Trophoblast cell (in vitro differentiated cells and primary cell): ENCODE results near the gene PLPPR3.
"Not testable (repeated sequence)": the region's sequence is repeated elsewhere in the genome, so short reads cannot be mapped to it uniquely, and the experiment has no call there.

Experiments used
- DNase-seq, 2 donors: peaks; one replicate each; pipeline ENCODE4 v3.0.0-alpha.2; 2016
- H2AFZ ChIP-seq: 2 replicates; pipeline ENCODE4 v1.6.1; 2013; ENCODE audit warnings: low read length, moderate library complexity, mild to moderate bottlenecking; ENCODE audit not compliant: insufficient read depth, poor library complexity
- H2AK5ac ChIP-seq: 2 replicates; pipeline ENCODE4 v1.6.1; 2013; ENCODE audit warnings: mild to moderate bottlenecking, low read length
- H2BK120ac ChIP-seq: 2 replicates; pipeline ENCODE4 v1.6.1; 2013; ENCODE audit warnings: low read length, mild to moderate bottlenecking, moderate library complexity; ENCODE audit not compliant: insufficient read depth, poor library complexity
- H2BK12ac ChIP-seq: 2 replicates; pipeline ENCODE4 v1.6.1; 2013; ENCODE audit warnings: mild to moderate bottlenecking, low read length, moderate library complexity
- H2BK5ac ChIP-seq: 2 replicates; pipeline ENCODE4 v1.6.1; 2013; ENCODE audit warnings: low read length, low read depth, moderate library complexity, mild to moderate bottlenecking; ENCODE audit not compliant: poor library complexity
- H3K14ac ChIP-seq: 2 replicates; pipeline ENCODE4 v1.6.1; 2013; ENCODE audit warnings: mild to moderate bottlenecking, low read length
- H3K18ac ChIP-seq: 2 replicates; pipeline ENCODE4 v1.6.1; 2013; ENCODE audit warnings: mild to moderate bottlenecking, low read length
- H3K23ac ChIP-seq: 2 replicates; pipeline ENCODE4 v1.6.1; 2013; ENCODE audit warnings: low read length
- H3K27ac ChIP-seq: 2 replicates; pipeline ENCODE4 v1.5.1; 2013; ENCODE audit warnings: low read depth, mild to moderate bottlenecking, inconsistent platforms, low read length, moderate library complexity
- H3K27me3 ChIP-seq: 2 replicates; pipeline ENCODE4 v1.6.1; 2013; ENCODE audit warnings: inconsistent platforms, mild to moderate bottlenecking, low read length, moderate library complexity; ENCODE audit not compliant: insufficient read depth
- H3K36me3 ChIP-seq, 2 experiments: 1 replicate in 1 of 2; 2 replicates in 1 of 2; pipeline ENCODE4 v1.6.1; 2013; ENCODE audit warnings: low read length in 2 of 2, mild to moderate bottlenecking in 2 of 2, moderate library complexity in 1 of 2; ENCODE audit not compliant: insufficient read depth in 2 of 2, control insufficient read depth in 1 of 2
- H3K4ac ChIP-seq: 2 replicates; pipeline ENCODE4 v1.6.1; 2013; ENCODE audit warnings: low read depth, mild to moderate bottlenecking, low read length, moderate library complexity
- H3K4me1 ChIP-seq, 2 experiments: 1 replicate in 1 of 2; 2 replicates in 1 of 2; pipeline ENCODE4 v1.6.1; 2013; ENCODE audit warnings: low read length in 2 of 2, mild to moderate bottlenecking in 2 of 2, moderate library complexity in 1 of 2; ENCODE audit not compliant: insufficient read depth in 2 of 2, control insufficient read depth in 1 of 2
- H3K4me2 ChIP-seq: 2 replicates; pipeline ENCODE4 v1.6.1; 2013; ENCODE audit warnings: inconsistent platforms, mild to moderate bottlenecking, low read length, moderate library complexity
- H3K4me3 ChIP-seq: 2 replicates; pipeline ENCODE4 v1.5.1; 2013; ENCODE audit warnings: mild to moderate bottlenecking, low read depth, low read length, inconsistent platforms
- H3K79me1 ChIP-seq: one replicate; pipeline ENCODE4 v1.6.1; 2013; ENCODE audit warnings: low read length
- H3K79me2 ChIP-seq: 2 replicates; pipeline ENCODE4 v1.6.1; 2013; ENCODE audit warnings: low read length, mild to moderate bottlenecking; ENCODE audit not compliant: control insufficient read depth, insufficient read depth, poor library complexity
- H3K9ac ChIP-seq: 2 replicates; pipeline ENCODE4 v1.6.1; 2013; ENCODE audit warnings: mild to moderate bottlenecking, low read length
- H3K9me3 ChIP-seq: 2 replicates; pipeline ENCODE4 v1.6.1; 2013; ENCODE audit warnings: low read depth, mild to moderate bottlenecking, control low read depth, inconsistent platforms, low read length; ENCODE audit not compliant: insufficient read depth
- H4K12ac ChIP-seq: 2 replicates; pipeline ENCODE4 v1.6.1; 2013; ENCODE audit warnings: low read depth, mild to moderate bottlenecking, low read length, moderate library complexity
- H4K8ac ChIP-seq: 2 replicates; pipeline ENCODE4 v1.6.1; 2013; ENCODE audit warnings: low read depth, mild to moderate bottlenecking, low read length, moderate library complexity
- H4K91ac ChIP-seq: one replicate; pipeline ENCODE4 v1.6.1; 2013; ENCODE audit warnings: low read depth, mild to moderate bottlenecking, low read length, moderate library complexity
- WGBS: extraction: QIAGEN DNeasy Blood & Tissue Kit; methylation state at CpG from one replicate; pipeline ENCODE4 v1.1.7; 2013; ENCODE audit warnings: missing lambda C conversion rate; ENCODE audit not compliant: insufficient read length, insufficient coverage; ENCODE audit errors: extremely low coverage; 5-methylcytosine and 5-hydroxymethylcytosine counted together

PLPPR3 gene

DNA sequence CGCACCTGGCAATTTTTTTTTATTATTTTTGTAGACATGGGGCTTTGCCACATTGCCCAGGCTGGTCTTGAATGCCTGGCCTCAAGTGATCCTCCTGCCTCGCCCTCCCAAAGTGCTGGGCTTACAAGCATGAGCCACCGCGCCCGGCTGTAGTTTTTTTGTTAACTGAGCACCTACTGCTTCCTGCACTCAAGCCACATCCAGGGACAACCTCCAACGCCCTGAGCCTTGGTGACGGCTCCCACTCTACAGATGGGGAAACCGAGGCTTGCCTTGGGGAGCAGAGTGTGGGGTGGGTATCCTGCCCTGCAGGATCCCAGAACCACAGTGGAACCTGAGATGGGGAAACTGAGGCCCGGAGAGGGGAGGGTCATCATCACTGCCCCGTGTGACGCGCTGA, 33.4 kb upstream of the PLPPR3 start:
- no peak overlapping the region for H3K18ac ChIP-seq
- H2AFZ ChIP-seq, result no peak overlapping the region
- H2BK12ac ChIP-seq, result no peak overlapping the region
- DNase-seq, result no peak
- no peak overlapping the region for H3K9ac ChIP-seq
- no peaks in the 10 kb centered on the region for H3K36me3 ChIP-seq
- no peak overlapping the region for H2BK5ac ChIP-seq
- H3K23ac ChIP-seq, result no peak overlapping the region
- H3K27ac ChIP-seq, result no peak overlapping the region
- peaks cover 3% of the 10 kb centered on the region for H3K9me3 ChIP-seq
- H3K27me3 ChIP-seq, result no peaks in the 10 kb centered on the region
- H4K91ac ChIP-seq, result no peak overlapping the region
- H3K79me1 ChIP-seq, result no peaks in the 10 kb centered on the region
- no peak overlapping the region for H2BK120ac ChIP-seq
- H3K4me1 ChIP-seq, result peaks cover 0 to 5% of the 10 kb centered on the region in 2 experiments
- WGBS, result no CpG with 5 or more reads among the region's 12 CpGs
- H4K8ac ChIP-seq, result no peak overlapping the region
- no peak overlapping the region for H2AK5ac ChIP-seq
- H3K4ac ChIP-seq, result no peak overlapping the region
- H4K12ac ChIP-seq, result no peak overlapping the region
- no peaks in the 10 kb centered on the region for H3K79me2 ChIP-seq
- H3K4me2 ChIP-seq, result no peak overlapping the region
- no peak overlapping the region for H3K4me3 ChIP-seq
- no peak overlapping the region for H3K14ac ChIP-seq

DNA sequence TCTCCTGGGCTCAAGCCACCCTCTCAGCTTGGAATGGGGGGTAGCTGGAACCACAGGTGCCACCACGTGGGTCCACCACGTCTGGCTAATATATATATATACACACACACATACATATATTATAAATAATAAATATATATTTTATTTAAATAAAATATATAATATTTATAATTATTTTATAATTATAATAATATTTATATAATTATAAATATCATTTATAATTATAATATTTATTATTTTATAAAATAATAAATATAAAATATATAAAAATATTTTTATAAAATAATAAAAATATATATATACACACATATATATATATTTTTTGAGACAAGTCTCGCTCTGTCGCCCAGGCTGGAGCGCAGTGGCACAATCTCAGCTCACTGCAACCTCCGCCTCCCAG, 32.8 kb upstream of the PLPPR3 start:
- Histone ChIP-seq H4K12ac (no peak overlapping the region), H3K18ac (no peak overlapping the region), H2AFZ (no peak overlapping the region), H3K14ac (no peak overlapping the region), H3K23ac (no peak overlapping the region), H3K27ac (no peak overlapping the region), H3K4ac (no peak overlapping the region), H3K36me3 (no peaks in the 10 kb centered on the region), H2BK120ac (no peak overlapping the region), H3K9ac (no peak overlapping the region), H3K9me3 (peaks cover 3% of the 10 kb centered on the region), H2AK5ac (no peak overlapping the region), H3K79me2 (no peaks in the 10 kb centered on the region), H4K91ac (no peak overlapping the region), H3K79me1 (no peaks in the 10 kb centered on the region), H3K27me3 (no peaks in the 10 kb centered on the region), H3K4me3 (no peak overlapping the region), H3K4me1 (peaks cover 0 to 5% of the 10 kb centered on the region in 2 experiments), H2BK12ac (no peak overlapping the region), H2BK5ac (no peak overlapping the region), H3K4me2 (no peak overlapping the region), H4K8ac (no peak overlapping the region)
- no peak for DNase-seq
- no CpG with 5 or more reads among the region's 6 CpGs for WGBS

DNA sequence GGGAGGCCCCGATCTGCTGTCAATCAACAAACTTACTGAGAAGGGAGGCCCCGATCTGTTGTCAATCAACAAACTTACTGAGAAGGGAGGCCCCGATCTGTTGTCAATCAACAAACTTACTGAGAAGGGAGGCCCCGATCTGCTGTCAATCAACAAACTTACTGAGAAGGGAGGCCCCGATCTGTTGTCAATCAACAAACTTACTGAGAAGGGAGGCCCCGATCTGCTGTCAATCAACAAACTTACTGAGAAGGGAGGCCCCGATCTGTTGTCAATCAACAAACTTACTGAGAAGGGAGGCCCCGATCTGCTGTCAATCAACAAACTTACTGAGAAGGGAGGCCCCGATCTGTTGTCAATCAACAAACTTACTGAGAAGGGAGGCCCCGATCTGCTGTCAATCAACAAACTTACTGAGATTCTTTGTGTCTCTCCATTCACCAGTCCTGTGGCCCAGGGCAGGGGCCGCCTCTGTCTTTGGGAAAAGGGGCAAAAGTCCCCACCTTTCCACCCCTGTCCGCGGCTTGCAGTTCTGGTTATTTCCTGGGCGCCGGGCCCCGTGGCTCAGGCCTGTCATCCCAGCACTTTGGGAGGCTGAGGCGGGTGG, 32.0 kb upstream of the PLPPR3 start:
- H3K23ac ChIP-seq, H2AFZ ChIP-seq, H3K79me2 ChIP-seq, H3K79me1 ChIP-seq, H3K4me2 ChIP-seq, H3K14ac ChIP-seq, H3K9ac ChIP-seq, H3K4me3 ChIP-seq, H4K12ac ChIP-seq, H3K9me3 ChIP-seq, H4K91ac ChIP-seq, H3K36me3 ChIP-seq, H3K4me1 ChIP-seq, H4K8ac ChIP-seq, H2BK120ac ChIP-seq, H3K27ac ChIP-seq, H2BK12ac ChIP-seq, H2AK5ac ChIP-seq, H2BK5ac ChIP-seq, H3K27me3 ChIP-seq, H3K4ac ChIP-seq, DNase-seq, H3K18ac ChIP-seq: not testable (repeated sequence)
- no CpG with 5 or more reads among the region's 17 CpGs for WGBS

DNA sequence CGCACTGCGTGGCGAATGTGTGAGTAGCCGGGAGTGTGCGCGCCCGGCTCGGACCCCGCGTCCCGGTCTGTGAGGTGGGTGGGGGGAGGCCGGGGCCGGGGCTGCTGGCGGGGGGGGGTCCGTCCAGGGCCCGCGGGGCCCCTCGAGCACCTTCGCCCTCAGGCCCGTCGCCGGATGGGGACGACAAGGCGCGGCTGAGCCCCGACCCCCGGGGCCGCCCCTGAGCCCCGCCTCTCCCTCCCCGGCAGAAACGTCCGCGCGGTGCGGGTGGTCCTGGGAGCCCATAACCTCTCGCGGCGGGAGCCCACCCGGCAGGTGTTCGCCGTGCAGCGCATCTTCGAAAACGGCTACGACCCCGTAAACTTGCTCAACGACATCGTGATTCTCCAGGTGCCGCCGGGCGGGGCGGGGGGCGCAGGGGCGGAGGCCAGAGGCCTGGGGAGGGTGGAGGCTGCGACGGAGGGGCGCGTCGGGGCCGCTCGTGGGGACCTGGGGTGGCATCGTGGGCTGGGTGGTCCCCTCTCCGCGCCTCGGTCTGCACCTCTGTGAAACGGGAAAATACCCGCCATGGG, 31.3 kb upstream of the PLPPR3 start:
- no peaks in the 10 kb centered on the region for H3K27me3 ChIP-seq

More for the DNA sequence above, 31.3 kb upstream of the PLPPR3 start:
- H4K12ac ChIP-seq, result no peak overlapping the region
- no peaks in the 10 kb centered on the region for H3K79me1 ChIP-seq
- no peak overlapping the region for H4K91ac ChIP-seq
- H2AFZ ChIP-seq, result no peak overlapping the region
- H3K36me3 ChIP-seq, result no peaks in the 10 kb centered on the region
- H3K9ac ChIP-seq, result no peak overlapping the region
- no peak overlapping the region for H3K14ac ChIP-seq
- H2AK5ac ChIP-seq, result no peak overlapping the region
- no peak overlapping the region for H4K8ac ChIP-seq
- no peak overlapping the region for H2BK5ac ChIP-seq
- no peak overlapping the region for H3K27ac ChIP-seq
- H3K18ac ChIP-seq, result no peak overlapping the region
- no peak for DNase-seq
- H3K79me2 ChIP-seq, result no peaks in the 10 kb centered on the region
- no peak overlapping the region for H2BK120ac ChIP-seq
- H3K9me3 ChIP-seq, result no peaks in the 10 kb centered on the region
- H2BK12ac ChIP-seq, result no peak overlapping the region
- H3K4me3 ChIP-seq, result no peak overlapping the region
- no CpG with 5 or more reads among the region's 67 CpGs for WGBS
- no peak overlapping the region for H3K23ac ChIP-seq
- H3K4me1 ChIP-seq, result peaks cover 0 to 5% of the 10 kb centered on the region in 2 experiments
- no peak overlapping the region for H3K4me2 ChIP-seq
- no peak overlapping the region for H3K4ac ChIP-seq
